HG02981 (cell line): ENCODE data around the gene NASP.
A peak's percentile ranks its signal among the peaks of the same experiment; 100 is the strongest.
"Not testable (repeated sequence)": the region's sequence is repeated elsewhere in the genome, so short reads cannot be mapped to it uniquely, and the experiment has no call there.

Source experiments
- ATAC-seq: cut with Tn5 transposase; IDR thresholded peaks from one replicate; pipeline ENCODE4 v1.9.1; 2021; ENCODE audit warnings: mild to moderate bottlenecking, moderate library complexity; ENCODE audit not compliant: unreplicated experiment

The NASP gene

GRCh38 chr1:45569962-45570581 is 13.8 kb upstream of the NASP start:
- ATAC-seq: peak; percentile 44

- no peak for ATAC-seq
Measured at GRCh38 chr1:45570631-45571030, 13.2 kb upstream of the NASP start.

DNA sequence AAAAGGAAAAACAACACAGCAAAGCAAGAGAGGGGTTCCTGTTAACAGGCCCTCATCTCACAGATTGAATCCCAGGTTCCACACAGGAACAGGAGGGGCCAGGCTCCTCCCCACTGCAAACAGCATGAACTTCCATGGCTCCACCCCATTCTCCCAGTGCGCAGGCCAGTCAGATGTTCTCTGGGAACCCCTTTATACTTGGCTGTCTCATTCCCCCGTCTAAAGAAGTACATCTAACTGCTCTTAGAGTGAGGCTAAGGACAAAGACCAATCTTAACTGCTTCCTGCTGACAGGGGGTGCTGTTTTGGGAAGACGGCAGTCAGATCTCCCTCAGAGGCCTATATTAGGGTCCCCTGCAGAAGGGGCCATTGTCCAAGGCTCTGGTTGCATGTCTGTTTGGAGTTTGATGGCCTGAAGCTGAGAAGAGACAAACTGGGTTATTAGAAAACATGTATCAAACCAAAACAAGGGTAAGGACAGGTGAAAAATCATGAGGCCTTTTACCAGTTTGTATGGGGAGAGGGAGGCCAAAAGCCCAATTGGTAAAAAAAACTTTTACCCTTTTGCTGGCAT is 10.5 kb upstream of the NASP start:
- ATAC-seq: no peak

GRCh38 chr1:45574105-45574626 is 9.7 kb upstream of the NASP start:
- no peak for ATAC-seq

DNA sequence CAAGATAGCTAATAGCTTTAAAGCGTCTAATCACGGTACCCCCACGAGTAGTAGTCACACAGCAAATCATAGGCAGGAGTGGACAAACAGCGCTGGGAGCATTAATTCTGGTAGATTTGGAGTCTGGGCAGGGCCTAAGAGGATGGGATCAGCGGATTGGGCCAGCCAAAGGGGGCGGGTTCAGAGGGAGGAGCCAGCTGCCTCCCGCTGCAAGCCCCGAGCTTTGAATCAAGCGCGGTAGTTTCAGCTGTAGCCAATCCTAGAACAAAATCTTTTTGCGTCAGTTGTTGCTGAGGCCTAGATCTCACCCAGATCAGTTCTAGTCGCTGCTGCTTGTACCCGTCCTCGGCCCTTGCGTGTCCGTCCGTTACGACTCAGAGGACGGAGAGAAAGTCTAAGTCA is 576 bp upstream of the NASP start:
- peak; percentile 67 for ATAC-seq

GRCh38 chr1:45584351-45585109 is 689 bp downstream of the NASP start:
- peak; percentile 22 for ATAC-seq

GRCh38 chr1:45585110-45585426 is 1.2 kb downstream of the NASP start:
- no peak for ATAC-seq

DNA sequence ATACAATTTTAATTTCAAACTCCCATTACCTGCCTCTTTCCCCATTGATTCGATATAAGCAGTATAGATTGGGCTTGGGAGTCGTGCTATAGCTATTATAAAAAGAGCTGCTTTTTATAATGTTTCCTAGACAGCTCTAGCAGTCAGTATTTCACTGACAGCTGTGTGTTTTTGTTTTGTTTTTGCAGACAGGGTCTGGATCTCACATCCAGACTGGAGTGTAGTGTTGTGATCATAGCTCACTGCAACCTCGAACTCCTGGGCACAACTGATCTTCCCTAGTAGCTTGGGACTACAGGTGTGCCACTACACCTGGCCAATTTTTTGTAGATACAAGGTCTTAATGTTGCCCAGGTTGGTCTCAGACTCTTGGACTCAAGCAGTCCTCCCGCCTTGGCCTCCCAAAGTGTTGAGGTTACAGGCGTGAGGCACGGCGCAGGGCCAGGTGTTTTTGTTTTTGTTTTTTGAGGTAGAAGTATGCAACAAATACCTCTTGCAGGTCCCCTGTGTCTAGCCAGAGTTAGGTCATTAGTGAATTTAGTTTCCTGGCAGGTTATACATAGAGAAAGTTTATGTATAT is 1.7 kb downstream of the NASP start:
- ATAC-seq: no peak

- ATAC-seq: no peak
Measured at GRCh38 chr1:45586769-45587168, 2.9 kb downstream of the NASP start.

DNA sequence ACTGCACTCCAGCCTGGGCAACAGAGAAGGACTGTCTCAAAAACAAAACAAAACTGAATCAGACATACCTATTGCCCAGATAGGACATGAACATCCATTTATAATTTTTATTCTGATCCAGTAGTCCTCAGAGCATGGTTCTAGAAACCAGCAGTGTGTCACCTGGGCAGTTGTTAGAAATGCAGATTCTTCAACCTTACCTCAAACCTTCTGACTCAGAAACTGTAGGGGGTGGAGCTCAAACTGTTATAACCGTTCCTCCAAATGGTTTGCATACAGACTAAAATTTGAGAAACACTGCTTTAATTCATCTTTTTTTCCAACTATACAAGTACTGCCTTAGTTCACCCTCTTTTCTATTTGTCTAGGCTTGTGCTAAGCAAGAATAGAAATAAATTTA is 6.0 kb downstream of the NASP start:
- no peak for ATAC-seq

- no peak for ATAC-seq
Measured at GRCh38 chr1:45594412-45594811, 10.6 kb downstream of the NASP start.

DNA sequence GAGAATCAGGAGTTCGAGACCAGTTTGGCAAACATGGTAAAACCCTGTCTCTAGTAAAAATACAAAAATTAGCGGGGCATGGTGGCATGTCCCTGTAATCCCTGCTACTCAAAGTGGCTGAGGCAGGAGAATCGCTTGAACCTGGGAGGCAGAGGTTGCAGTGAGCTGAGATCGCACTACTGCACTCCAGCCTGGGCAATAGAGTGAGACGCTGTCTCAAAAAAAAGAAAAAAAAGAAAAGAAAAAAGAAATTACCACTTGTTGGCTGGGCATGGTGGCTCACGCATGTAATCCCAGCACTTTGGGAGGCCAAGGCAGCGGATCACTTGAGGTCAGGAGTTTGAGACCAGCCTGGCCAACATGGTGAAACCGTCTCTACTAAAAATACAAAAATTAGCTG is 12.9 kb downstream of the NASP start:
- ATAC-seq: not testable (repeated sequence)

DNA sequence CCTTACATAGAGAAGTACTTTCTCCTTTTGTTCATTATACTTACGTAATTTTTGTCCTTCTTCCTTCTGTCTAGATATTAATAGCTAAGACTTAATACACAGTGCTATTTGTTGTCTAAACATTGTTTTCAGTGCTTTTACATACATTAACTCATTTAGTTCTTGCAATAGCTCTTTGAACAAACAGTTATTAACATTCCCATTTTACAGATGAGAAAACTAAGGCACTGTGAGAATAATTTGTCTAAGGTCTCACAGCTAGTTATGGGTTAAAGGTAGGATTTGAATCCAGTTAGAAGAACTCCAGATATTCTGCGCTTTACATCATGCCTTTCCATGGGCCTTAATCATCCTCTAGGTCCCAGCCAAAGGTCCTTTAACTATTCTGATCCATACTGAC is 20.4 kb downstream of the NASP start:
- ATAC-seq: no peak

GRCh38 chr1:45607404-45608074 is 23.7 kb downstream of the NASP start:
- no peak for ATAC-seq

DNA sequence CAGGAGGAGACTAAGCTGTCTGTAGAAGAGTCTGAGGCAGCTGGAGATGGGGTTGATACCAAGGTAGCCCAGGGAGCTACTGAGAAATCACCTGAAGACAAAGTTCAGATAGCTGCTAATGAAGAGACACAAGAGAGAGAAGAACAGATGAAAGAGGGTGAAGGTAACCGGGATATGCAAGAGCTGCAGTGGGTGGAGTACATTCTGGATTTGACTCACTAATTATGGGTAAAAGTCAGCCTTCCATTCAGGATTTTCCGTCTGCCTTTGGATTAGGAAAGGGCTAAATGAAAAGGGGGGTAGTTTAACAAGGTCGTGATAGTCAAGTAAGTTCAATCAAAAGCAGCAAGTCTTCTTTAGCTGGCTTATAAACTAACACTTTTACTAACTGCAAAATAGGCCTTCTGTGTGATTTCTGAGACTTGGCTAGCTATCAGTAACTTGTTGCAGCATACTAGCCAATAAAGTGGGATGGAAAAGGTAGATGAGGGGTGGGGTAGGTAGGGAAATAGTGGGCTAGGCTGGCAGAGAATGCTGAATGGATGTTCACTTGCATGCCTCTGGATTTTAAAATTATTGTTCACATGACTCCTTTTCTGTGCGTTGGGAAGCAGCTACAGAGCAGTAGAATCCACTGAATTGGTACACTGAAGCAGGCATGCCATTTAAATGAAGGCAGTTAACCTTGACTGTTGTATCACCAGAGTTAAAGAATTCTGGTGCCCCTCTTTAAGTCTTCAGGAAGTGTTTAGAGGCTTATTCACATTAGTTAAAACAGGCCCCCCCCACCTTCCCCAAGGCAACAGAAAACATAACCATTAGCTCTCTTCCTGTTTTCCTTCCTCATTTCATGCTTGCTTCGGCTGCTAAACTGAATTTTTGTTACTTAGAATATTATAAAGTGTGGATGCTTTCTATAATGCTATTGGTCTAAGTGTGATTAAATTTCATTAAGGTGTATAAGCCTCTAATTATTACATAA is 24.6 kb downstream of the NASP start:
- ATAC-seq: no peak

DNA sequence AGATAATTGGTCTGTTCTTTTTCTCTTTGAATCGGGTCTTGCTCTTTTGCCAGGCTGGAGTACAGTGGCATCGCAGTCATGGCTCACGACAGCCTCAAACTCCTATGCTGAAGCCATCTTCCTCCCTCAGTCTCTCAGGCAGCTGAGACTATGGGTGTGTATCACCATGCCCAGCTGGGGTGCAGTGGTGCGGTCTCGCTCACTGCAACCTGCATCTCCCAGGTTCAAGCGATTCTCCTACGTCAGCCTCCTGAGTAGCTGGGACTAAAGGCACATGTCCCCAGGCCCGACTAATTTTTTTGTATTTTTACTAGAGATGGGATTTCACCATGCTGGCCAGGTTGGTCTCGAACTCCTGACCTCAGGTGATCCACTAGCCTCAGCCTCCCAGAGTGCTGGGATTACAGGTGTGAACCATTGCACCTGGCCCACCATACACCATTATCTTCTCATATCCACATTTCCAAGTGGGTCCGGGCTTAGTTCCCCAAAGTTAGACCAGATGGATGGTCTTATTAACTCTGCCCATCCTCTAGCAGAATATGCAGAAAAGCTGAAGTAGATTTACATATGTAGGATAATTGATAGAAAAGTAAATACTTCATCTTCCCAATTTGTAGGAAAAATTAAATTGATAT is 26.9 kb downstream of the NASP start:
- ATAC-seq: no peak

DNA sequence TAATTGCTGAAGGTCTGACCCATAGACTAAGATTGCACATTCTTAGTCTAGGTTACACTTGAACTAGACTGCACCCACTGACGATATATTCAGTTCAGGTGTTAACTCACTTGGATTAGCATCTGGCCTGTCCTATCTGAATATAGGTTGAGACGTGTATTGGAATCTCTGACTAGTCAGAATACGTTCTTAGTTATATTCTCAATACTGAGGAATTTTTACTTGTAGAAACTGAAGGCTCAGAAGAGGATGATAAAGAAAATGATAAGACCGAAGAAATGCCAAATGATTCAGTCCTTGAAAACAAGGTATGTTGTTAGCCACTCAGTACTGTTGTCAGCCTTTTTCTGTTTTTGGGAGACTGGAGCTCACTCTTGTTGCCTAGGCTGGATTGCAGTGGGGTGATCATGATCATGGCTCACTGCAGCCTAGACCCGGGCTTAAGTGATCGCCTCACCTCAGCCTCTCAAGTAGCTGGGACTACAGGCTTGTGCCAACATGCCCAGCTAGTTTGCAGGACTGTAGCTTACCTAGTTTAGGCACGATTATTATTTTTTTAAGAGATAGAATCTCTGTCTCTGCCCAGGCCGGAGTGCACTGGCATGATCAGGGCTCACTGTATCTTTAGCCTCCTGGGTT is 29.2 kb downstream of the NASP start:
- no peak for ATAC-seq

GRCh38 chr1:45615885-45616284 is 32.0 kb downstream of the NASP start:
- no peak for ATAC-seq

DNA sequence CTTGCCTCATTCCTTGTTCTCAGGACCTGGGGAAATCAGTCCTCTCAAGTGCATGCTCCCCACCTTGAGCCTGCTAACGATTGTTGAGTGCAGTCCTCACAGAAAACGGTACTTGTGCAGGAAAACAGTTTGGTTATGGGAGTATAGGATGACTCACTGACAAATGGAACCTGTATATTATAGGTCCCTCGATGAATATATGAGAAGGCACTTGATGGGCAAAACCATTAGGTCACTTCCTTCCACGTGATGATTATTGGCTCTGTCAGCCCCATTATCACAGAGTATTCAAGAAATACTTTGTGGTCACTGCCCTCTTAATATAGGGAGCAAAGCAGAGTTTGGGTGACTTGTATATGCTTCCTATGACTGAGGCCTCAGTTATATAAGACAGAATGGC is 33.8 kb downstream of the NASP start:
- ATAC-seq: no peak
